Stimulated activated CD4-positive, alpha-beta T cell treated with anti-CD3 and anti-CD28 coated beads, TNF-alpha, amount 100 ng/mL, for 24 hours (primary cell): Measurements from ENCODE around the gene MNAT1.
"Not testable (repeated sequence)": the region's sequence is repeated elsewhere in the genome, so short reads cannot be mapped to it uniquely, and the experiment has no call there.

Experiments
- DNase-seq, 3 experiments: peaks; one replicate each; pipeline ENCODE4 v3.0.0-alpha.2; 2020; ENCODE audit warnings: low read depth in 3 of 3

The MNAT1 gene

GRCh38 chr14:60805841-60806430 is 71.4 kb downstream of the MNAT1 start:
- no peak for DNase-seq

- DNase-seq = no peak
Observed at GRCh38 chr14:60807247-60807646, 72.7 kb downstream of the MNAT1 start.

DNA sequence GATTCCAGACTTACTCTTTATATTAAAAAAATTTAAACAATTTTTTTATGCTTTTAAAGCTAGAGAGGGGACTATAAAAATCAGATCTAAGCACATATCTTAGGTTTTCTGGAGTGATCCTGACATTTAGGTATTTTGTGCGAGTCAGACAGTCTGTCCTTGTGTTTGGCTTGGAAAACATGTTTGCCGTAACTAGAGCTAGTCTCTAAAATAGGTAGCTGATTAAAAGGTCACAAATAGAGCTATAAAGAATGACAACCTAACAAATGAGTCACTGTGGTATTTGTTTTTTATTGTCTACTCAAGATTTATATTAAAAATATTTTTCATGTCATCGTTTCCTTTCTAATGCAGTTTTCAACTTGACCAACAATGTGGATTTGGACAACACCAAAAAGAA is 73.4 kb downstream of the MNAT1 start:
- DNase-seq = no peak

GRCh38 chr14:60812987-60813386 is 78.4 kb downstream of the MNAT1 start:
- DNase-seq = no peak

DNA sequence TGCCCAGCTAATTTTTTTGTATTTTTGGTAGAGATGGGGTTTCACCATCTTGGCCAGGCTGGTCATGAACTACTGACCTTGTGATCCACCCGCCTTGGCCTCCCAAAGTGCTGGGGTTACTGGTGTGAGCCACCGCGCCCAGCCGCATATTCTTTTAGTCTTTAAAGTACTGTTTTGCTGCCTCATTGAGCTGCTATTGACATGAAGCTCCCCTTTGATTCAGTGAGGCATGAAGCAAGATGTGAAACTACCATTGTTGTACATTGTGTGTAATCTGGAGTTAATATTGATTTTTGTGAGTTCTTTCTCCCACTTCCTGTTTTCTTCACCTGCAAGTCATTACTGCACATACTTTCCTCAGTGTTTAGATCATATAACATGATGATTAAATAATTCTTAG is 80.8 kb downstream of the MNAT1 start:
- DNase-seq = no peak

DNA sequence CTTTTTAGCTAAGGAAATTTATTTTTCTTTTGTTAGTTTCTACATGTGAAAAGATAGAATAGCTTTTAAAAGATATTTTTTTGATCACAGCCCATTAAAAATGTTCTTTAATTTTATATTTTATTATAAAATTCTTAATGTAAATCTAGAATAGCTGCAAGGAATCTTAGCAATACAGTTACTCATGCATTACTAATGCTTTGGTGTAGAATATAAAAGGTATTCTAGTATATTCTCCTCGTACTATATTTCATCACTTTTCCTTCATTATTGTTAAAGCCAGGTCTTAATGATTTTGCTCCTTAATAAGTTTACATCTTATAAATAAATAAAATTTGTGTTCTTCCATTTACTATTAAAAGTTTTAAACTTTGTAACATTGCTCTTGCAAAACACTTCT is 82.6 kb downstream of the MNAT1 start:
- DNase-seq = no peak

DNA sequence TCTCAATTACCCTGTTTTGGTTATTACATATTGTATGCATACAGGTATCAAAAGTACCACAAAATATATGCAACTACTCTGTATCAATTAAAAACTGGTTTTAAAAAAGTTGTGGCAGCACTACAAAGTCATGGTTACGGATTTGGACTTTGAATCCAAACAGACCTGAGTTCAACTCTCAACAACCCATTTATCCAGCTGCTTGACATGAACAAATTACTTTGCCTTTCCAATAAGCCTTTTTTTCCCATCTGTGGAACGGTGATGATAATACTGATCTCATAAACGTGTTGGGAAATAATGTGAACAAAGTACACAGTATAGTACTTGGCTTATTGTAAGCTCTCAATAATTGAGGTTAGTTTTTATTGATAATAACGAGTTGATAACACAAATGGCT is 85.0 kb downstream of the MNAT1 start:
- no peak for DNase-seq

DNA sequence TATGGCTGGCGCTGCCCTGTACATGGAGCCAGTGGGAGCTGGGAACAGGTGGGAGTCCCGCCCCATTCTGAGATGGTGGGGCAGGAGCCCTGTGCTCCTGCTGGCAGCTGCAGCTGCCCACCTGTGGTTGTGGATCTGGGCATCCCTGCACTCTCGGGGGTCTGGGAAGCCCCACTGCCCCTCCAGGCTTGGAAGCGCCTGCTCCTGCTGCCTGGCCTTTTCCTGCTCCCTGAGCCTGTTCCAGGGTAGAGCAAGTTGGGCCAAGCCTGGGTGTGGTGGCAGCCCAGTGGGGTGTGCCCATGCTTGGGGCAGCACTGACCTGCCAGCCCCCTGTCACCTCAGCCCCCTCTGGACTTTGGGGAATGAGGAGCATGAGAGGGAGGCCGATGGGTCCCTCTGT is 104.0 kb downstream of the MNAT1 start:
- no peak for DNase-seq

GRCh38 chr14:60839057-60839456 is 104.5 kb downstream of the MNAT1 start:
- no peak for DNase-seq

GRCh38 chr14:60839657-60840056 is 105.1 kb downstream of the MNAT1 start:
- DNase-seq = no peak

GRCh38 chr14:60840313-60840712 is 105.8 kb downstream of the MNAT1 start:
- DNase-seq = no peak

GRCh38 chr14:60845523-60845922 is 111.0 kb downstream of the MNAT1 start:
- DNase-seq = no peak

GRCh38 chr14:60848066-60848465 is 113.5 kb downstream of the MNAT1 start:
- DNase-seq = no peak

- not testable (repeated sequence) for DNase-seq
Observed at GRCh38 chr14:60851692-60852091, 117.1 kb downstream of the MNAT1 start.

GRCh38 chr14:60856111-60856510 is 121.5 kb downstream of the MNAT1 start:
- no peak for DNase-seq

DNA sequence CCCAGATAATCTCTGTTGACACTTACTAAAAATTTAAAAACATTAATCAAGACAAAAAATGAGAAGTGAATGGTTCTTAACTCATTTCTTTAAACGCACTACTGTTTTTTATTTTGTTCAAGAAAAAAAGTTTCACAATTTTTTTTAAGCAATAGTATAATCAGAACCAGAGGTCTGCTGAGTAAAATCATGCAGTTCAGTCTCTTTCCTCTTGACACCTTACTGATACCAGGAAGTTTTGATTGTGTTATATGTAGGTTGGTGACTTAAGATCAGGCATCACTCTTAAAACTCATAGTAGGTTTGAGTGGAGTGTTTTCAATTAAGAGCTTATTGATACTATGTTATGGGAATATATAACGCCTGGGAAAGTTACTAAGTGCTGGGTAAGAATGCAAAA is 125.0 kb downstream of the MNAT1 start:
- DNase-seq = no peak

DNA sequence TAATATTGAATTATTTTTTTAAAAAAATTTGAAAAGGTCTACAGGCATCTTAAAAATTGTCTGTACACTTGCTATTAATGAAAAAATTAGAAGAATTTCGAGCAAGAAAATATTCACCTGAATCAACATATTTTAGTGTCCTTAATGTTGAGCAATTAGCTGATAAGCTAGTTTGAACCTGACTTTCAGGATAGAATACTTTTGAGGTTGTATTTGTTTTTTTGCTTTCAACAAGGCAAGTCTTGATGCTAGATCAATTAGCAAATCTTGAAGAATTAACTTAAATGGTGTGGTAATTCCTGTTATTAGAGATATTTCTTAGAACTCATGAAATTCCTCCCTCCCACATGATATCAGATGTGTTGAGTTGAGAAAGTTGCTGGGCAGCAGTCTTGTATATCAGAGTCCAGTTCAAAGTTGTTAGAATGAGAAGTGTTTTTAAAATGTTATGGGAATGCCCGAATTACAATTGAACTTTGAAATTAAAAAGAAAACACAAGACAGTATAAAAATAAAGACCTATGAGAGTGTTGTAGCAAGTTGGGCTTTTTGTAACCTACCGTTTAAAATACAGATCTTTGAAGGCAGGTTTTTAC is 127.1 kb downstream of the MNAT1 start:
- no peak for DNase-seq

DNA sequence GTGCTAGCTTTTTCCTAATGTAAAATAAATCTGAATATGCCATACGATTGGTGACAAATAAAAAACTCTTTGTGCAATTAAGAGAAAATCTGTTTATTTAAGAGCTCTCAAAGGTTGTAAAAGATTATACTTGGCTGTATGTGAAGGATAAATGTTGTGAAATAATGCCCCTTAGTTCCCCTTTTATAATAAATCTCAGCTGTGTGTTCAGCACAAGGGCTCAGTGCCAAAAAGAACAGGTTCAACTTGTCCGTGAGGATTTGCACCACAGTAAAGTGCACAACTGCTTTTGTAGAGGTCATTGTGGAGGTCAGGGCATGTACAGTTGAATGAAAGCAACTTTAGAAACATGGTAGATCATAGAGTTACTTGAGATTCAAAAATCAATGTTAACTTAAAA is 127.7 kb downstream of the MNAT1 start:
- no peak for DNase-seq

DNA sequence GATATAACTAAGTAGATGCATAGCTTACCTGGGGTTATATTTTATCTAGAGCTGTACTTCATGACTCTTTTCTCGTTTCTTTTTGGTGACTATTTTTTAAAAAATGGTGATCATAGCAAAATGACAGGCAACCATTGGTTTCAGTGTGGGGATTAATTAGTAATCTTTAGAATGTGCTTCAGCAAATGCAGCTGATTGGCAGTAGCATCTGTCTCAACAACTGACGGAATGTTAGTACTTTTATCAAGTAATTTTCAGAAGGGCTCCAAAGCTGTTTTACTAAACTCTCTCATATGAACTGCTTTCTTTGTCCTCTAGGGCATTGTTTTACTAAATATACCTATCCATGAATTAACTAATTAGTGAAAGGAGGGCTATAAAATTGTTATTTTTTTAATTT is 128.7 kb downstream of the MNAT1 start:
- no peak for DNase-seq

DNA sequence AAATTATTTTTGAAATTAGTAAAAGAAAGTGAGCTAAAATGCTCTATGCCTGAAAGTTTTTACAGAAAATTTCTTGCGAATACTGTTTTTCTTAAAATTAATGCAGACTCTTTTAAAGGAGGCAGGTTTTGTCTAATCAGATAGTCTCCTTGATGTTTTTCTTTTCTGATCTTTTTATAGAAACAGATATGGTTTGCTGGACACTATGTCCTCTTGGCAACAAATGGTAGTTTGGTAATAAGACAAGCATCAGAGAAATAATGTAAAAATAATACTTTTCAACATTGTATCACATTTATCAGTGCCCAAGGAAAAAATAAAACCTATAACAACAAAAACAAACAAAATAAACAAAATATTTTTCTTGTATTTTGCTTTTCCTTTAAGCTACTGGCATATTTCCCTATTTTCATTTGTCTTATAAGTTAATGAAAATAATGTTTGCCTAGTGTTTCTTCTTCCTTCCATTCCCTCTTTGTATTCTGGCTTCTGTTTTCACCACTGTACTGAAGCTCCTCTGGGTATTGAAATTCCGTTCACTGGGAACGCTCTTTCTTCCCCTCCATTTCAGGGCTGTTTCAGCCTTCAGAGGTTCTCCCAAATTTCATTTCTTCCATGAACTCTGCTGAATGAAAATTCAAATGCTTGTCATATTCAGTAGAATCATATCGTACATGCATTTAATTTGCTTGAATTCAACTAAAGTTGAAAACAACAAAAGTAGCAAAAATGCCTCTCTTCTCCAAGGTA is 131.0 kb downstream of the MNAT1 start:
- no peak for DNase-seq

- no peak for DNase-seq
Observed at GRCh38 chr14:60867503-60868172, 133.1 kb downstream of the MNAT1 start.

- no peak for DNase-seq
Observed at GRCh38 chr14:60878121-60878520, 143.6 kb downstream of the MNAT1 start.

- no peak for DNase-seq
Observed at GRCh38 chr14:60878536-60878935, 144.0 kb downstream of the MNAT1 start.
